HepG2 (cell line): ENCODE measurements around the gene CACNA1G. TPM values are rescaled to one million over a fixed set of nuclear protein-coding genes. Genes with fewer than 3 reads are reported as not detected.

Experiments
- EEA1 ChIP-seq: sonication (generic); formaldehyde crosslinking; IDR thresholded peaks from 2 replicates; pipeline ENCODE4 v1.5.1; 2020; ENCODE audit warnings: mild to moderate bottlenecking, missing genetic modification reagents, borderline replicate concordance
- ETV6 ChIP-seq: sonication (generic); formaldehyde crosslinking; conservative IDR thresholded peaks from 2 replicates; pipeline ENCODE4 v1.4.0; 2020; ENCODE audit warnings: missing genetic modification reagents
- KMT2A ChIP-seq: sonication (generic); formaldehyde crosslinking; IDR thresholded peaks from 2 replicates; pipeline ENCODE4 v1.4.0; 2020; ENCODE audit warnings: missing genetic modification reagents
- RARA ChIP-seq: IDR thresholded peaks from 2 replicates; pipeline ENCODE4 v1.6.1; 2016; ENCODE audit warnings: missing genetic modification reagents, missing compliant biosample characterization
- SAP130 ChIP-seq: IDR thresholded peaks from 2 replicates; pipeline ENCODE4 v1.6.1; 2016; ENCODE audit warnings: low read depth
- SNAI1 ChIP-seq: sonication (generic); formaldehyde crosslinking; IDR thresholded peaks from 2 replicates; pipeline ENCODE4 v1.5.0; 2020; ENCODE audit warnings: mild to moderate bottlenecking, missing genetic modification reagents, borderline replicate concordance
- TBX2 ChIP-seq: sonication (generic); formaldehyde crosslinking; IDR thresholded peaks from 2 replicates; pipeline ENCODE4 v1.5.0; 2020; ENCODE audit warnings: missing genetic modification reagents, mild to moderate bottlenecking, borderline replicate concordance
- ZNF205 ChIP-seq: IDR thresholded peaks from 2 replicates; pipeline ENCODE4 v1.6.1; 2018; ENCODE audit warnings: missing biosample characterization, missing genetic modification reagents
- ZNF256 ChIP-seq: sonication (generic); formaldehyde crosslinking; conservative IDR thresholded peaks from 2 replicates; pipeline ENCODE4 v1.4.0; 2020; ENCODE audit warnings: missing genetic modification reagents
- ZNF672 ChIP-seq: sonication (generic); formaldehyde crosslinking; IDR thresholded peaks from 2 replicates; pipeline ENCODE4 v1.8.1; 2022; ENCODE audit warnings: missing genetic modification reagents
- polyA plus RNA-seq, 8 experiments: library from polyadenylated mRNA; depleted of rRNA in 3 of 8; stranded (reverse) in 7 of 8; unstranded in 1 of 8; fragments of >200 nt; fragmentation: Illumina TruSeq in 4 of 8; extraction: Trizol in 4 of 8; gene quantifications; 2 replicates each; pipeline versions ENCODE4 v1.2.1 to v1.2.3, GENCODE V29; 2011 to 2016; ENCODE audit warnings: low read depth in 4 of 8, missing spikeins in 1 of 8, mixed read lengths in 1 of 8; ENCODE audit not compliant: insufficient read depth in 1 of 8
- total RNA-seq, 5 experiments: library from RNA; depleted of rRNA; stranded (reverse); fragments of >200 nt; fragmentation: Illumina TruSeq; extraction: Trizol; gene quantifications; 2 replicates each; pipeline ENCODE4 v1.2.3, GENCODE V29; 2016; ENCODE audit warnings: low read depth in 1 of 5
- TF ChIP-seq, protein P1 (sequence below): IDR thresholded peaks from 2 replicates; pipeline ENCODE4 v1.6.1; 2012; ENCODE audit warnings: low read depth, low read length, improper control_type of control experiment
- TF ChIP-seq, protein P2 (sequence below): sonication (generic); formaldehyde crosslinking; IDR thresholded peaks from 2 replicates; pipeline ENCODE4 v1.8.0; 2022; ENCODE audit warnings: mild to moderate bottlenecking, missing genetic modification reagents
- TF ChIP-seq, protein P3 (sequence below), 2 experiments: fragments of 450-650 bp in 1 of 2; sonication (generic) in 1 of 2; formaldehyde crosslinking in 1 of 2; IDR thresholded peaks; 2 replicates each; pipeline versions ENCODE4 v1.6.1 to v1.8.0; 2016 to 2022; ENCODE audit warnings: antibody characterized with exemption in 1 of 2, mild to moderate bottlenecking in 1 of 2, missing genetic modification reagents in 1 of 2

The CACNA1G gene
- total and polyA plus RNA-seq, 2 of the 13 experiments (the other 11 are each of a cell fraction or from before 2014, with no cell fraction given): 0.02 TPM; not detected in 1

DNA sequence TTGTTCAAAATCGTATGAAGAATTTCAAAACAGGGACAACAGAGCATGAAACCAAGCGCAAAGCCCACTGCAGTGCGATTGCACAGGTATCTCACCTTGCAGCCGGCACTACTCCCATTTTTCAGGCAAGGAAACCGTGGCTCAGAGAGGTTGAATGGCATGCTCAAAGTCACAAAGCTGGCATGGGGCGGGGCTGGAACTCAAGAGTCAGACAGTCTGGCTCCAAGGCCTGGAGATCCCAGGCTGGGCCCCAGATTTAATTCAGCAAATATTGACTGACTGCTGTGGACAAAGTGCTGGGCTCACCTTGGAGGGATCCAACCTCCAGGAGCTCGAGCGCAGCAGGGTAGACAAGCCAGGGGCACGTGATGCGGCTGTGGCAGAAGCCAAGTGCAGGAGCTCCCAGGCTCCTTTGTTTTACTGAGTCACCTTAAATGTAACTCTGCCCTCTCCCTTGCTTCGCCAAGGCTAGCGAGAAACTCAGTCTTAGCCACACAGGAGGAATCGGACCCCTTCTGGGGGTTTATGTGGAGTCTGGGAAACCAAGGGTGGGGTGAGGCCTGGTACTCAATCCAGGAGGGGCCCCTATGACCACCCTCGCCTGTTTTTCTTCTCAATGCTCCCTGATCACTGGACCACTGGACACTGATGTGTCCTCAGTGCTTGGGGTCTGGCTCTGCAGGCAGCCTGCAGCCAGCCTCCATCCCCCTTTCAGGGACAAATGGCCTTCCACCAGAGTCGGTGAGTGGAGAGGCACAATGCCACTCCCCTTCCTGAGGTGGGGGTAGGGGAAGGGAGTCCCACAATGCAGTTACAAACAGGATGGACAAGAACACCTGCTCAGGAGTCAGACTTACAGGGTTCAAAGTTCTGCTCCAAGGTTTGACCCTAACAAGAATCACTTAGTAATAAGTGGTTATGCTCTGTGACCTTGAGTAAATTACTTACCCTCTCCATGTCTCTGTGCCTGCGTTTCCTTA is 17.4 kb upstream of the CACNA1G start (continued):
- TF ChIP-seq ZNF256 (CRISPR knock-in tag): peak; percentile 87
- TF ChIP-seq KMT2A: 0 out of 2 replicates have a peak, but pooled peaks have one; percentile 44
- TF ChIP-seq, protein P1, sequence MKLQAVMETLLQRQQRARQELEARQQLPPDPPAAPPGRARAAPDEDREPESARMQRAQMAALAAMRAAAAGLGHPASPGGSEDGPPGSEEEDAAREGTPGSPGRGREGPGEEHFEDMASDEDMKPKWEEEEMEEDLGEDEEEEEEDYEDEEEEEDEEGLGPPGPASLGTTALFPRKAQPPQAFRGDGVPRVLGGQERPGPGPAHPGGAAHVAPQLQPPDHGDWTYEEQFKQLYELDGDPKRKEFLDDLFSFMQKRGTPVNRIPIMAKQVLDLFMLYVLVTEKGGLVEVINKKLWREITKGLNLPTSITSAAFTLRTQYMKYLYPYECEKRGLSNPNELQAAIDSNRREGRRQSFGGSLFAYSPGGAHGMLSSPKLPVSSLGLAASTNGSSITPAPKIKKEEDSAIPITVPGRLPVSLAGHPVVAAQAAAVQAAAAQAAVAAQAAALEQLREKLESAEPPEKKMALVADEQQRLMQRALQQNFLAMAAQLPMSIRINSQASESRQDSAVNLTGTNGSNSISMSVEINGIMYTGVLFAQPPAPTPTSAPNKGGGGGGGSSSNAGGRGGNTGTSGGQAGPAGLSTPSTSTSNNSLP: peak; percentile 92
- peak; percentile 50; the same call in 1 of the 2 replicates for TF ChIP-seq ZNF205 (CRISPR knock-in tag)
- TF ChIP-seq, protein P2, sequence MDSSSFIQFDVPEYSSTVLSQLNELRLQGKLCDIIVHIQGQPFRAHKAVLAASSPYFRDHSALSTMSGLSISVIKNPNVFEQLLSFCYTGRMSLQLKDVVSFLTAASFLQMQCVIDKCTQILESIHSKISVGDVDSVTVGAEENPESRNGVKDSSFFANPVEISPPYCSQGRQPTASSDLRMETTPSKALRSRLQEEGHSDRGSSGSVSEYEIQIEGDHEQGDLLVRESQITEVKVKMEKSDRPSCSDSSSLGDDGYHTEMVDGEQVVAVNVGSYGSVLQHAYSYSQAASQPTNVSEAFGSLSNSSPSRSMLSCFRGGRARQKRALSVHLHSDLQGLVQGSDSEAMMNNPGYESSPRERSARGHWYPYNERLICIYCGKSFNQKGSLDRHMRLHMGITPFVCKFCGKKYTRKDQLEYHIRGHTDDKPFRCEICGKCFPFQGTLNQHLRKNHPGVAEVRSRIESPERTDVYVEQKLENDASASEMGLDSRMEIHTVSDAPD (CRISPR knock-in tag): peak; percentile 83; the same call in 1 of the 2 replicates
- TF ChIP-seq TBX2: peak; percentile 91
- TF ChIP-seq SAP130 (CRISPR knock-in tag): peak; percentile 66; the same call in 1 of the 2 replicates
- peak; percentile 61; the same call in 1 of the 2 replicates for TF ChIP-seq ETV6 (CRISPR knock-in tag)
- TF ChIP-seq, protein P3, sequence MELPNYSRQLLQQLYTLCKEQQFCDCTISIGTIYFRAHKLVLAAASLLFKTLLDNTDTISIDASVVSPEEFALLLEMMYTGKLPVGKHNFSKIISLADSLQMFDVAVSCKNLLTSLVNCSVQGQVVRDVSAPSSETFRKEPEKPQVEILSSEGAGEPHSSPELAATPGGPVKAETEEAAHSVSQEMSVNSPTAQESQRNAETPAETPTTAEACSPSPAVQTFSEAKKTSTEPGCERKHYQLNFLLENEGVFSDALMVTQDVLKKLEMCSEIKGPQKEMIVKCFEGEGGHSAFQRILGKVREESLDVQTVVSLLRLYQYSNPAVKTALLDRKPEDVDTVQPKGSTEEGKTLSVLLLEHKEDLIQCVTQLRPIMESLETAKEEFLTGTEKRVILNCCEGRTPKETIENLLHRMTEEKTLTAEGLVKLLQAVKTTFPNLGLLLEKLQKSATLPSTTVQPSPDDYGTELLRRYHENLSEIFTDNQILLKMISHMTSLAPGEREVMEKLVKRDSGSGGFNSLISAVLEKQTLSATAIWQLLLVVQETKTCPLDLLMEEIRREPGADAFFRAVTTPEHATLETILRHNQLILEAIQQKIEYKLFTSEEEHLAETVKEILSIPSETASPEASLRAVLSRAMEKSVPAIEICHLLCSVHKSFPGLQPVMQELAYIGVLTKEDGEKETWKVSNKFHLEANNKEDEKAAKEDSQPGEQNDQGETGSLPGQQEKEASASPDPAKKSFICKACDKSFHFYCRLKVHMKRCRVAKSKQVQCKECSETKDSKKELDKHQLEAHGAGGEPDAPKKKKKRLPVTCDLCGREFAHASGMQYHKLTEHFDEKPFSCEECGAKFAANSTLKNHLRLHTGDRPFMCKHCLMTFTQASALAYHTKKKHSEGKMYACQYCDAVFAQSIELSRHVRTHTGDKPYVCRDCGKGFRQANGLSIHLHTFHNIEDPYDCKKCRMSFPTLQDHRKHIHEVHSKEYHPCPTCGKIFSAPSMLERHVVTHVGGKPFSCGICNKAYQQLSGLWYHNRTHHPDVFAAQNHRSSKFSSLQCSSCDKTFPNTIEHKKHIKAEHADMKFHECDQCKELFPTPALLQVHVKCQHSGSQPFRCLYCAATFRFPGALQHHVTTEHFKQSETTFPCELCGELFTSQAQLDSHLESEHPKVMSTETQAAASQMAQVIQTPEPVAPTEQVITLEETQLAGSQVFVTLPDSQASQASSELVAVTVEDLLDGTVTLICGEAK (IDR thresholded peaks at IDR 0.05): no peak
- TF ChIP-seq, protein P3 (CRISPR knock-in tag; IDR thresholded peaks at IDR 0.05): peak; percentile 84
- peak; percentile 65; the same call in 1 of the 2 replicates for TF ChIP-seq EEA1 (CRISPR knock-in tag)
- TF ChIP-seq SNAI1 (CRISPR knock-in tag): no peak; the same call in 1 of the 2 replicates
- no peak for TF ChIP-seq ZNF672 (CRISPR knock-in tag)
- peak; percentile 78 for TF ChIP-seq RARA (CRISPR knock-in tag)
